A549 (cell line): ENCODE results near the gene PIK3CD. TPM values are rescaled to one million over a fixed set of nuclear protein-coding genes. Genes with fewer than 3 reads are reported as not detected.
"Not testable (repeated sequence)": the region's sequence is repeated elsewhere in the genome, so short reads cannot be mapped to it uniquely, and the experiment has no call there.

Experiments
- ATAC-seq, 2 experiments: fragments of 200-7000 bp in 1 of 2; fragments of >200 bp in 1 of 2; cut with Nextera tagmentation in 1 of 2; cut with Tn5 transposase in 1 of 2; 3 replicates each; pipeline versions ENCODE4 v1.8.0 to v1.9.1; 2018 to 2020; ENCODE audit warnings: mild to moderate bottlenecking in 1 of 2, moderate library complexity in 1 of 2
- CTCF ChIA-PET: fragments of 300-600 bp; sonication (Branson Sonifier 250); formaldehyde crosslinking; extraction: SDS; loops from one replicate; lab custom pipeline; 2021; ENCODE audit warnings: antibody characterized with exemption, inconsistent platforms; lab: Yijun Ruan, JAX
- POLR2A ChIA-PET: fragments of 350-600 bp; formaldehyde crosslinking; extraction: SDS; loops from one replicate; lab custom pipeline; 2021; ENCODE audit warnings: antibody characterized with exemption, inconsistent platforms; lab: Yijun Ruan, JAX
- DNase-seq, 2 experiments: peaks; one replicate each; pipeline versions ENCODE4 v3.0.0 to v3.0.0-alpha.2; 2011 to 2016; ENCODE audit warnings: low read depth in 1 of 2, low spot score in 1 of 2
- FAIRE-seq: peaks from 2 replicates; lab custom pipeline; 2011; peaks lifted over from hg19 to GRCh38; lab: Jason Lieb, UNC
- H3K27ac ChIP-seq, 2 experiments: fragments of >200 bp; sonication (Bioruptor Twin); formaldehyde crosslinking; 3 replicates each; pipeline ENCODE4 v1.5.1; 2016 to 2017
- H3K4me1 ChIP-seq: fragments of >200 bp; sonication (Bioruptor Twin); formaldehyde crosslinking; 3 replicates; pipeline ENCODE4 v1.6.1; 2016
- H3K4me2 ChIP-seq: fragments of >200 bp; sonication (Bioruptor Twin); formaldehyde crosslinking; 3 replicates; pipeline ENCODE4 v1.6.1; 2016
- H3K4me3 ChIP-seq: fragments of >200 bp; sonication (Bioruptor Twin); formaldehyde crosslinking; 3 replicates; pipeline ENCODE4 v1.5.1; 2016
- H3K9me3 ChIP-seq: fragments of >200 bp; sonication (Bioruptor Twin); formaldehyde crosslinking; 3 replicates; pipeline ENCODE4 v1.6.1; 2016
- BHLHE40 ChIP-seq: IDR thresholded peaks from 2 replicates; pipeline ENCODE4 v1.6.1; 2012; ENCODE audit warnings: low read depth, low read length, inconsistent platforms
- CBX2 ChIP-seq: fragments of 200-600 bp; sonication (generic); IDR thresholded peaks from 2 replicates; pipeline ENCODE4 v1.6.1; 2016; ENCODE audit warnings: low read depth, mild to moderate bottlenecking, borderline replicate concordance
- CBX8 ChIP-seq: fragments of 200-600 bp; sonication (generic); IDR thresholded peaks from 2 replicates; pipeline ENCODE4 v1.6.1; 2016
- CHD4 ChIP-seq: fragments of 200-600 bp; sonication (generic); IDR thresholded peaks from 2 replicates; pipeline ENCODE4 v1.6.1; 2016; ENCODE audit warnings: antibody characterized with exemption, mild to moderate bottlenecking, borderline replicate concordance
- E2F6 ChIP-seq: IDR thresholded peaks from 2 replicates; pipeline ENCODE4 v1.6.1; 2012; ENCODE audit warnings: low read depth, borderline replicate concordance
- EHF ChIP-seq: fragments of 250-450 bp; sonication (Bioruptor Pico); IDR thresholded peaks from 2 replicates; pipeline ENCODE4 v1.5.0; 2020; ENCODE audit warnings: mild to moderate bottlenecking
- ESRRA ChIP-seq: fragments of 150-350 bp; IDR thresholded peaks from 2 replicates; pipeline ENCODE4 v1.6.1; 2014; ENCODE audit warnings: mild to moderate bottlenecking, low read length, borderline replicate concordance
- FOSL2 ChIP-seq, 2 experiments: fragments of 450-650 bp in 1 of 2; fragments of >200 bp in 1 of 2; sonication (Bioruptor Twin) in 1 of 2; formaldehyde crosslinking; IDR thresholded peaks; 2 replicates each; pipeline versions ENCODE4 v1.5.0 to v1.6.1; 2016 to 2020; ENCODE audit warnings: mild to moderate bottlenecking in 1 of 2, moderate library complexity in 1 of 2
- HES2 ChIP-seq: fragments of >200 bp; sonication (Bioruptor Twin); formaldehyde crosslinking; IDR thresholded peaks from 2 replicates; pipeline ENCODE4 v1.6.1; 2016
- HMGXB4 ChIP-seq: fragments of 250-450 bp; sonication (Bioruptor Pico); IDR thresholded peaks from 2 replicates; pipeline ENCODE4 v1.5.0; 2021; ENCODE audit warnings: mild to moderate bottlenecking, moderate library complexity, borderline replicate concordance
- KDM1A ChIP-seq: fragments of 200-600 bp; sonication (generic); IDR thresholded peaks from 2 replicates; pipeline ENCODE4 v1.6.1; 2016; ENCODE audit warnings: low read depth, mild to moderate bottlenecking
- MAFK ChIP-seq: fragments of 450-650 bp; IDR thresholded peaks from 2 replicates; pipeline ENCODE4 v1.6.1; 2014; ENCODE audit not compliant: partially characterized antibody
- NR3C1 ChIP-seq: fragments of >200 bp; sonication (Bioruptor Twin); formaldehyde crosslinking; IDR thresholded peaks from 3 replicates; pipeline ENCODE4 v1.6.1; 2017
- PBX3 ChIP-seq: IDR thresholded peaks from 2 replicates; pipeline ENCODE4 v1.6.1; 2012
- PHF8 ChIP-seq: fragments of 200-600 bp; sonication (generic); IDR thresholded peaks from 2 replicates; pipeline ENCODE4 v1.6.1; 2016; ENCODE audit warnings: low read depth, mild to moderate bottlenecking, antibody characterized with exemption, moderate library complexity, borderline replicate concordance
- RAD21 ChIP-seq, 2 experiments: fragments of >200 bp in 1 of 2; sonication (Bioruptor Twin) in 1 of 2; formaldehyde crosslinking in 1 of 2; IDR thresholded peaks in 1 of 2; conservative IDR thresholded peaks in 1 of 2; 2 replicates in 1 of 2; 3 replicates in 1 of 2; pipeline ENCODE4 v1.6.1; 2012 to 2018; ENCODE audit warnings: inconsistent platforms in 1 of 2
- RARB ChIP-seq: fragments of 250-450 bp; sonication (Bioruptor Pico); IDR thresholded peaks from 2 replicates; pipeline ENCODE4 v1.8.0; 2021; ENCODE audit warnings: mild to moderate bottlenecking, moderate library complexity
- USF2 ChIP-seq: fragments of 450-650 bp; IDR thresholded peaks from 2 replicates; pipeline ENCODE4 v1.6.1; 2014; ENCODE audit warnings: antibody characterized with exemption
- ZC3H11A ChIP-seq: fragments of 450-650 bp; IDR thresholded peaks from 2 replicates; pipeline ENCODE4 v1.6.1; 2014; ENCODE audit warnings: antibody characterized with exemption, mild to moderate bottlenecking
- ZFP36 ChIP-seq: fragments of 450-650 bp; IDR thresholded peaks from 2 replicates; pipeline ENCODE4 v1.6.1; 2014; ENCODE audit warnings: borderline replicate concordance; ENCODE audit not compliant: partially characterized antibody
- WGBS: methylation state at CpG from one replicate; pipeline ENCODE4 v1.1.6; 2017; ENCODE audit errors: missing lambda C conversion rate; 5-methylcytosine and 5-hydroxymethylcytosine counted together
- polyA plus RNA-seq, 4 experiments: library from polyadenylated mRNA; depleted of rRNA in 3 of 4; stranded (reverse); fragments of >200 nt; fragmentation: RNase III in 1 of 4; extraction: RNeasy Plus Mini Kit Qiagen cat#74134 plus additional on column Dnase treatment in 1 of 4; gene quantifications; 2 replicates in 3 of 4; 3 replicates in 1 of 4; pipeline ENCODE4 v1.2.3, GENCODE V29; 2011 to 2017

PIK3CD gene
- polyA plus RNA-seq, 2 of the 4 experiments (the other 2 are of a cell fraction), result 2.4 to 3.5 TPM

- DNase-seq (no peak), ATAC-seq (no peak), FAIRE-seq (no peak)
- Histone ChIP-seq H3K4me2 (no peak overlapping the region), H3K27ac (no peak overlapping the region), H3K4me1 (peaks cover 11% of the 10 kb centered on the region; the same call in 2 of the 3 replicates), H3K4me3 (no peak overlapping the region), H3K9me3 (no peaks in the 10 kb centered on the region)
- TF ChIP-seq RAD21 (conservative IDR thresholded peaks at IDR 0.05 in 1 of 2, IDR thresholded peaks at IDR 0.05 in 1 of 2) (no peak), USF2 (no peak), EHF (CRISPR knock-in tag) (no peak)
- ChIA-PET CTCF (interaction anchor here (1.2 kb wide), 1 partner anchor 19 kb away, joined by 4 read pairs; no protein-coding TSS in a partner anchor), POLR2A (no interaction called here)
- WGBS, result 92% methylated on average over 5 of the region's 5 CpGs
Measured at GRCh38 chr1:9672444-9672843, 20.9 kb downstream of the PIK3CD start.

- H3K4me3 ChIP-seq, result no peak overlapping the region
- TF ChIP-seq CBX2 (no peak), BHLHE40 (no peak), NR3C1 (no peak), HMGXB4 (no peak), CHD4 (no peak), PHF8 (no peak), RARB (CRISPR knock-in tag) (no peak), HES2 (no peak), MAFK (no peak), ESRRA (no peak), CBX8 (no peak), PBX3 (no peak), ZFP36 (no peak), E2F6 (no peak), KDM1A (no peak), ZC3H11A (no peak), FOSL2 (IDR thresholded peaks at IDR 0.05) (no peak), FOSL2 (CRISPR knock-in tag; IDR thresholded peaks at IDR 0.05) (no peak)
- FAIRE-seq, result no peak
- ATAC-seq, result no peak
- ChIA-PET CTCF (interaction anchor here (2.7 kb wide), 1 partner anchor 48 kb away, joined by 11 read pairs; no protein-coding TSS in a partner anchor), POLR2A (interaction anchor here (0.7 kb wide), 1 partner anchor 147 kb away, joined by 5 read pairs; no protein-coding TSS in a partner anchor)
- no peak overlapping the region for H3K4me2 ChIP-seq
- H3K27ac ChIP-seq, result no peak overlapping the region
- no peak for DNase-seq
- H3K4me1 ChIP-seq, result peaks cover 11% of the 10 kb centered on the region; the same call in 2 of the 3 replicates
- WGBS, result 59% methylated on average over 3 of the region's 3 CpGs
- H3K9me3 ChIP-seq, result no peaks in the 10 kb centered on the region
Measured at GRCh38 chr1:9675393-9675792, 23.9 kb downstream of the PIK3CD start.

GRCh38 chr1:9676128-9676527 is 24.6 kb downstream of the PIK3CD start:
- not testable (repeated sequence) for FAIRE-seq, H3K27ac ChIP-seq, H3K4me2 ChIP-seq, DNase-seq, ATAC-seq, H3K4me3 ChIP-seq, H3K4me1 ChIP-seq, H3K9me3 ChIP-seq
- WGBS, result 78% methylated on average over 2 of the region's 7 CpGs
- POLR2A ChIA-PET, result interaction anchor here (0.7 kb wide), 1 partner anchor 36 kb away, joined by 3 read pairs; no protein-coding TSS in a partner anchor
- CTCF ChIA-PET, result interaction anchor here (1.1 to 2.7 kb wide), 2 partner anchors 19 to 49 kb away, joined by 3 to 11 read pairs; no protein-coding TSS in a partner anchor
